Heart left ventricle (tissue), 16 donors: ENCODE measurements around the gene CTNND2. TPM values are rescaled to one million over a fixed set of nuclear protein-coding genes. Genes with fewer than 3 reads are reported as not detected.

Experiments used
- ATAC-seq, 4 donors: fragments of 200-7000 bp; cut with Tn5 transposase; one replicate each; pipeline ENCODE4 v1.9.1; 2020 to 2022; ENCODE audit warnings: moderate library complexity in 4 of 4, mild to moderate bottlenecking in 3 of 4, moderate number of reproducible peaks in 1 of 4
- DNase-seq, 5 donors: peaks; one replicate each; pipeline ENCODE4 v3.0.0-alpha.2; 2020
- H3K27ac ChIP-seq, 12 donors: fragments of 200-600 bp; sonication (generic) in 4 of 12; one replicate each; pipeline versions ENCODE4 v1.5.0 to v1.8.0; 2016 to 2022; ENCODE audit warnings: mild to moderate bottlenecking in 2 of 12
- H3K27me3 ChIP-seq, 9 donors: fragments of 200-600 bp; sonication (generic) in 2 of 9; one replicate each; pipeline versions ENCODE4 v1.5.1 to v1.8.0; 2016 to 2022; ENCODE audit warnings: mild to moderate bottlenecking in 3 of 9
- H3K36me3 ChIP-seq, 9 donors: fragments of 200-600 bp; sonication (generic) in 2 of 9; one replicate each; pipeline versions ENCODE4 v1.5.0 to v1.8.0; 2018 to 2022; ENCODE audit warnings: mild to moderate bottlenecking in 2 of 9
- H3K4me1 ChIP-seq, 12 donors: fragments of 200-600 bp; sonication (generic) in 4 of 12; one replicate each; pipeline versions ENCODE4 v1.5.0 to v1.8.0; 2016 to 2022; ENCODE audit warnings: mild to moderate bottlenecking in 3 of 12
- H3K4me3 ChIP-seq, 12 donors: fragments of 200-600 bp; sonication (generic) in 4 of 12; one replicate each; pipeline versions ENCODE4 v1.5.0 to v1.8.0; 2017 to 2022; ENCODE audit warnings: mild to moderate bottlenecking in 9 of 12, moderate library complexity in 4 of 12
- H3K9me3 ChIP-seq, 12 donors: fragments of 200-600 bp; sonication (generic) in 4 of 12; one replicate each; pipeline versions ENCODE4 v1.5.0 to v1.8.0; 2016 to 2022; ENCODE audit warnings: mild to moderate bottlenecking in 1 of 12
- POLR2A ChIP-seq, 2 donors: fragments of 450-650 bp; IDR thresholded peaks; one replicate each; pipeline ENCODE4 v1.6.1; 2017; ENCODE audit warnings: antibody characterized with exemption in 2 of 2, mild to moderate bottlenecking in 2 of 2, moderate library complexity in 2 of 2
- WGBS, 4 donors: extraction: QIAGEN DNeasy Blood & Tissue Kit in 2 of 4; methylation state at CpG; one replicate each; pipeline versions ENCODE4 v1.1.5 to v1.1.7; 2013 to 2018; 5-methylcytosine and 5-hydroxymethylcytosine counted together
- intact Hi-C, 10 donors: fragments of 100-400 bp; cut with DNase I; formaldehyde crosslinking; loops; one replicate each; pipeline versions ENCODE4 v1.11.1 to v1.14.2; 2022
- polyA plus RNA-seq, 2 donors: library from polyadenylated mRNA; stranded (reverse); fragments of 200-250 nt; gene quantifications; one replicate each; pipeline ENCODE4 v1.2.3, GENCODE V29; 2013
- total RNA-seq, 9 donors: library from RNA; depleted of rRNA in 2 of 9; stranded (reverse); fragments of >200 nt in 2 of 9; fragmentation: NEBNext Ultra II Directional in 3 of 9; extraction: Animal tissue kit (Norgen Biotek cat#: 25700) in 3 of 9; gene quantifications; one replicate each; pipeline versions ENCODE4 v1.1.0 to v1.2.4, GENCODE V29; 2016 to 2023
- TF ChIP-seq, protein P1 (sequence below), 12 donors: fragments of 200-600 bp; sonication (generic) in 4 of 12; IDR thresholded peaks; one replicate each; pipeline versions ENCODE4 v1.5.0 to v1.8.0; 2018 to 2022; ENCODE audit warnings: antibody characterized with exemption in 12 of 12, mild to moderate bottlenecking in 5 of 12
- donor health status: ischemic (EF 13 %, LVEDD 7.1; RV severe dilation, severe dysfunction).
- donor health status: healthy with polysubstance abuse.
- donor health status: DM: no; HTN: yes; CAD: no.
- donor health status: DM: no; HTN: no; CAD: no.
- donor health status: ischemic (EF 25% LVEDD 6.9; RV normal size, moderate dysfunction).
- donor health status: ischemic (EF 25% LVEDD 5.7; RV mildly dilated, moderate dysfunction).
- donor health status: healthy.
- donor health status: DM: yes; HTN: yes; CAD: no.
- donor health status: ischemic (EF 35%, LVEDD 5.7; RV mildly dilated, moderate dysfunction).
- donor health status: nonischemic (EF 11% LVEDD 7.7; RV severe dilation, severe dysfunction).
- donor health status: DM: yes; HTN: yes; CAD: no.
- donor health status: PGD.
- donor health status: ischemic (EF 29% LVEDD 5.4; RV normal size, mild dysfunction).
- donor health status: nonischemic (EF 23%, LVEDD 6.1; RV moderate dilation, normal function).

CTNND2 gene
- total and polyA plus RNA-seq, 11 donors = 4.0 to 36.8 (median 20.2) TPM

DNA sequence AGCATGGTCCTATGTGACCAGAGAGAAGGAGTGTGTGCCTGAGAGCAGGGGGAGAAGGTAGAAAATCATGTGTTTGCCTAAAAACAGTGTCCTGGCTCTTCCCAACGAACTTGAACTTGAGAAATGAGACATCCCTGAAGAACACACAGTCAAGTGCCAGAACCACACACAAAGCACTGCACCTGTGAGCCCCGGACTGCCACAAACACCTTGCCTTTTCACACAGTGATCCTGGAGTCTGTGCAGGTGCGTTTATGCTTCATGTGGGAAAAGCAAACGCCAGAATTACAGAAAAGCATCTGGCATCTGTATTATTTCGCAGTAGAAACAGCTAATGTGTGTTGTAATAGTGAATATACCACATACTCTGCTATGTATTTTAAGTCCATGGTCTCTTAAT lies 9.3 kb downstream of the CTNND2 start:
- Histone ChIP-seq H3K27ac (no peak overlapping the region), H3K36me3 (no peaks in the 10 kb centered on the region), H3K27me3 (peaks cover 0 to 3% (median 0%) of the 10 kb centered on the region in 9 donors), H3K4me1 (no peaks in the 10 kb centered on the region), H3K9me3 (peaks cover 0 to 11% (median 0%) of the 10 kb centered on the region in 12 donors), H3K4me3 (no peak overlapping the region)
- no peak for ATAC-seq
- intact Hi-C loops = no loop called here
- WGBS, 4 donors = 65 to 72% (median 68%) methylated on average over 5 of the region's 5 CpGs
- DNase-seq = no peak
- no peak for TF ChIP-seq POLR2A (IDR thresholded peaks at IDR 0.05)
- TF ChIP-seq, protein P1, sequence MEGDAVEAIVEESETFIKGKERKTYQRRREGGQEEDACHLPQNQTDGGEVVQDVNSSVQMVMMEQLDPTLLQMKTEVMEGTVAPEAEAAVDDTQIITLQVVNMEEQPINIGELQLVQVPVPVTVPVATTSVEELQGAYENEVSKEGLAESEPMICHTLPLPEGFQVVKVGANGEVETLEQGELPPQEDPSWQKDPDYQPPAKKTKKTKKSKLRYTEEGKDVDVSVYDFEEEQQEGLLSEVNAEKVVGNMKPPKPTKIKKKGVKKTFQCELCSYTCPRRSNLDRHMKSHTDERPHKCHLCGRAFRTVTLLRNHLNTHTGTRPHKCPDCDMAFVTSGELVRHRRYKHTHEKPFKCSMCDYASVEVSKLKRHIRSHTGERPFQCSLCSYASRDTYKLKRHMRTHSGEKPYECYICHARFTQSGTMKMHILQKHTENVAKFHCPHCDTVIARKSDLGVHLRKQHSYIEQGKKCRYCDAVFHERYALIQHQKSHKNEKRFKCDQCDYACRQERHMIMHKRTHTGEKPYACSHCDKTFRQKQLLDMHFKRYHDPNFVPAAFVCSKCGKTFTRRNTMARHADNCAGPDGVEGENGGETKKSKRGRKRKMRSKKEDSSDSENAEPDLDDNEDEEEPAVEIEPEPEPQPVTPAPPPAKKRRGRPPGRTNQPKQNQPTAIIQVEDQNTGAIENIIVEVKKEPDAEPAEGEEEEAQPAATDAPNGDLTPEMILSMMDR (IDR thresholded peaks at IDR 0.05) = no peak

DNA sequence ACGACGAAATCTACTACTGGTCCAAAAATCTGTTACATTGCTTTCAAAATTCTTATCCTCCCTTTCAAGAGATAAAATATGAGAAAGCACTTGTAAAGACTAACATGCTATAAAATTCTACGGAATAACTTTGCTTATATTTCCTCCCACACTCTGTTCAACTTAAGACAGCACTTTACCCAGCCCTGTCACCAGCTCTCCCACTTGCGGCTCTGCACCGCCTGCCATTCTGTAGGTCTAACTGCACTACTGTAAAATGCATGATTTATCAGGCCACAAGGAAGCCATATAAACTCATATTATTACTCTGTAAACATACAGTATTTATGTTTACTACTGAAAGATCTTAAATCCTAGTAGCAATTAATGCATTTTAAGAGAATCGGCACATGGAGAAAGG lies 11.4 kb downstream of the CTNND2 start:
- Histone ChIP-seq H3K9me3 (peaks cover 0 to 11% (median 0%) of the 10 kb centered on the region in 12 donors), H3K36me3 (no peaks in the 10 kb centered on the region), H3K27ac (no peak overlapping the region), H3K27me3 (no peaks in the 10 kb centered on the region), H3K4me3 (no peak overlapping the region), H3K4me1 (no peaks in the 10 kb centered on the region)
- ATAC-seq = no peak
- intact Hi-C loops = no loop called here
- 80 to 86% (median 85%) methylated on average over 6 of the region's 6 CpGs for WGBS, 4 donors
- DNase-seq = no peak
- no peak for TF ChIP-seq POLR2A (IDR thresholded peaks at IDR 0.05)
- TF ChIP-seq, protein P1 (IDR thresholded peaks at IDR 0.05) = no peak

DNA sequence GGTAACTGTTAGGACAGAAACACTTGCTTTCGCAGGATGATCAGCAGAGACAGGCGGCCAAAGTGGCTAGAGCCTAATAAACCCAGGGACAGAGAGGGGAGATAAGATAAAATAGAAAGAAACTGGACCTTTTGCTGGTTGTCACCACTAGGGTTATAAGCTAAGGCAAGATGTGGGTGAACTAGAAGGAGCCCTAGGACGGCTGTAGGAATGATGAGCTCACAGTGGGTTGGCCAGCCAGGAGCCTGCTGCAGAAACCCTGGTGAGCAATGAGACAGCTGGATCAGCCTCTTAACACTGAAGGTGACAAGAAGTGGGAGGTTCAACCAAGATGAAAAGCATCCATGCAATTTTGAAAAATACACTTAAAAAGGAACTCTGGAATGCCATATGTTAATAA lies 13.5 kb downstream of the CTNND2 start:
- ATAC-seq = no peak
- no peak overlapping the region for H3K27ac ChIP-seq
- DNase-seq = no peak

DNA sequence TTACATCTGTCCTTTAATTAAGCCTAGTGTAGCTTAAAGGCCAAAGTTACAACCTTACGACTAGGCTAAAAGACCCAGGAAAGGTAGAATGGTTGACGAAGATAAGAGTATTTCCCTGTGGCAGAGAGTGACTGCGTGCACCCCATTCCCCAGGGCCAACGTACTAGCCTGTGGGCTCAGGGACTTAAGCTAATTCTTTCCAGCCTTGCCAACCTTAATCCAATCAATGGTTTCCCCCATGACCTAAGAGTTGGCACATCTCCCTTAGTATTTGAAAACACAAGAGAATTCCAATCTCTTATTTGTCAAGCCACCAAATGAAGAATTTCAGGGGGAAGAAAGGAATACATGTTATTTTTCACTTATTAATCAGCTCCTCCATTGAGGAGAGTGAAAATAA lies 16.0 kb downstream of the CTNND2 start:
- H3K36me3 ChIP-seq = no peaks in the 10 kb centered on the region
- WGBS, 4 donors = 82 to 88% (median 85%) methylated on average over 4 of the region's 4 CpGs
- H3K9me3 ChIP-seq = peaks cover 0 to 3% (median 0%) of the 10 kb centered on the region in 12 donors
- no peaks in the 10 kb centered on the region for H3K27me3 ChIP-seq
- H3K4me1 ChIP-seq = no peaks in the 10 kb centered on the region
- no peak for TF ChIP-seq POLR2A (IDR thresholded peaks at IDR 0.05)
- TF ChIP-seq, protein P1 (IDR thresholded peaks at IDR 0.05) = no peak
- no peak for ATAC-seq
- H3K4me3 ChIP-seq = no peak overlapping the region
- intact Hi-C loops = no loop called here
- DNase-seq = no peak
- H3K27ac ChIP-seq = no peak overlapping the region

More for the DNA sequence above, 13.5 kb downstream of the CTNND2 start:
- Histone ChIP-seq H3K36me3 (no peaks in the 10 kb centered on the region), H3K4me3 (no peak overlapping the region), H3K27me3 (no peaks in the 10 kb centered on the region), H3K4me1 (no peaks in the 10 kb centered on the region), H3K9me3 (no peaks in the 10 kb centered on the region)
- no peak for TF ChIP-seq POLR2A (IDR thresholded peaks at IDR 0.05)
- TF ChIP-seq, protein P1 (IDR thresholded peaks at IDR 0.05) = no peak
- intact Hi-C loops = no loop called here
- WGBS, 4 donors = 43 to 61% (median 53%) methylated on average over 3 of the region's 3 CpGs
